ENCODE results near the gene TBC1D5.

TBC1D5 gene

GRCh38 chr3:17310983-17311382 lies 431.4 kb downstream of the TBC1D5 start:
- in situ Hi-C loops (cut with MboI; ENCODE audit: low pct_unique_long_range_greater_than_20kb, low sequenced_read_pairs, unreplicated experiment): no loop called here
- no peak for TF ChIP-seq CTCF (IDR thresholded peaks at IDR 0.05; ENCODE audit: extremely low read depth, insufficient read depth, missing control alignments)
- DNase-seq (ENCODE audit: low spot score): no peak

- no peak for TF ChIP-seq CTCF (IDR thresholded peaks at IDR 0.05; ENCODE audit: extremely low read depth, insufficient read depth, missing control alignments)
- DNase-seq (ENCODE audit: low spot score): no peak
- in situ Hi-C loops (cut with MboI; ENCODE audit: low pct_unique_long_range_greater_than_20kb, low sequenced_read_pairs, unreplicated experiment): no loop called here
Observed at GRCh38 chr3:17307887-17308286, 434.5 kb downstream of the TBC1D5 start.

GRCh38 chr3:17307482-17307881 lies 434.9 kb downstream of the TBC1D5 start:
- TF ChIP-seq CTCF (IDR thresholded peaks at IDR 0.05; ENCODE audit: extremely low read depth, insufficient read depth, missing control alignments): no peak
- no peak for DNase-seq (ENCODE audit: low spot score)
- in situ Hi-C loops (cut with MboI; ENCODE audit: low pct_unique_long_range_greater_than_20kb, low sequenced_read_pairs, unreplicated experiment): no loop called here

GRCh38 chr3:17304969-17305368 lies 437.5 kb downstream of the TBC1D5 start:
- DNase-seq (ENCODE audit: low spot score): no peak
- no peak for TF ChIP-seq CTCF (IDR thresholded peaks at IDR 0.05; ENCODE audit: extremely low read depth, insufficient read depth, missing control alignments)
- in situ Hi-C loops (cut with MboI; ENCODE audit: low pct_unique_long_range_greater_than_20kb, low sequenced_read_pairs, unreplicated experiment): no loop called here

GRCh38 chr3:17302774-17303173 lies 439.7 kb downstream of the TBC1D5 start:
- no peak for DNase-seq (ENCODE audit: low spot score)
- in situ Hi-C loops (cut with MboI; ENCODE audit: low pct_unique_long_range_greater_than_20kb, low sequenced_read_pairs, unreplicated experiment): no loop called here
- no peak for TF ChIP-seq CTCF (IDR thresholded peaks at IDR 0.05; ENCODE audit: extremely low read depth, insufficient read depth, missing control alignments)

GRCh38 chr3:17302170-17302569 lies 440.3 kb downstream of the TBC1D5 start:
- no peak for TF ChIP-seq CTCF (IDR thresholded peaks at IDR 0.05; ENCODE audit: extremely low read depth, insufficient read depth, missing control alignments)
- no peak for DNase-seq (ENCODE audit: low spot score)
- in situ Hi-C loops (cut with MboI; ENCODE audit: low pct_unique_long_range_greater_than_20kb, low sequenced_read_pairs, unreplicated experiment): no loop called here

- DNase-seq (ENCODE audit: low spot score): no peak
- in situ Hi-C loops (cut with MboI; ENCODE audit: low pct_unique_long_range_greater_than_20kb, low sequenced_read_pairs, unreplicated experiment): no loop called here
- no peak for TF ChIP-seq CTCF (IDR thresholded peaks at IDR 0.05; ENCODE audit: extremely low read depth, insufficient read depth, missing control alignments)
Observed at GRCh38 chr3:17301271-17301670, 441.2 kb downstream of the TBC1D5 start.

Measured in GM13977 (cell line).